ENCODE measurements around the gene SMIM26. TPM values are rescaled to one million over a fixed set of nuclear protein-coding genes. Genes with fewer than 3 reads are reported as not detected.

The SMIM26 gene
- total RNA-seq, 1 experiment from 2014 or later: 105 TPM

- no peak for TF ChIP-seq EZH2 (IDR thresholded peaks at IDR 0.05; ENCODE audit: low read depth)
- no peak for TF ChIP-seq CTCF (conservative IDR thresholded peaks at IDR 0.05)
- intact Hi-C loops (cut with micrococcal nuclease; ENCODE audit: unreplicated experiment): no loop called here
- Histone ChIP-seq H3K9me2 (ENCODE audit: insufficient read depth) (no peaks in the 10 kb centered on the region), H4K20me1 (ENCODE audit: insufficient read depth) (no peaks in the 10 kb centered on the region), H2AFZ (no peak overlapping the region), H3K4me3 (no peak overlapping the region), H3K36me3 (ENCODE audit: low read depth) (peaks cover 18% of the 10 kb centered on the region), H3K27ac (no peak overlapping the region), H3K4me1 (replicated peaks; ENCODE audit: insufficient read depth) (no peaks in the 10 kb centered on the region), H3K27me3 (ENCODE audit: insufficient read depth, low read depth) (no peaks in the 10 kb centered on the region), H3K4me2 (no peak overlapping the region), H3F3A (ENCODE audit: insufficient read depth, low read depth) (0 out of 2 replicates have a peak, but pooled peaks cover under 1% of the 10 kb centered on the region), H3K79me2 (ENCODE audit: low read depth) (no peaks in the 10 kb centered on the region; the same call in 1 of the 2 replicates), H3K9me3 (ENCODE audit: insufficient read depth, low read depth) (no peaks in the 10 kb centered on the region)
- no TSS peak for BruUV-seq (replicated peaks)
- POLR2A ChIA-PET (ENCODE audit: unreplicated experiment): no interaction called here
- CTCF ChIA-PET: no interaction called here
- no peak for DNase-seq
Observed at GRCh38 chr20:18596270-18596669, 29.0 kb downstream of the SMIM26 start.

- TF ChIP-seq CTCF (conservative IDR thresholded peaks at IDR 0.05): no peak
- no peak for TF ChIP-seq EZH2 (IDR thresholded peaks at IDR 0.05; ENCODE audit: low read depth)
Observed at GRCh38 chr20:18609741-18610140, 42.5 kb downstream of the SMIM26 start.

GRCh38 chr20:18611492-18611891 lies 44.3 kb downstream of the SMIM26 start:
- H2AFZ ChIP-seq: no peak overlapping the region
- H3K27me3 ChIP-seq (ENCODE audit: insufficient read depth, low read depth): no peaks in the 10 kb centered on the region
- POLR2A ChIA-PET (ENCODE audit: unreplicated experiment): no interaction called here
- CTCF ChIA-PET: no interaction called here
- no peak overlapping the region for H3K27ac ChIP-seq
- no peak overlapping the region for H3K4me3 ChIP-seq
- TF ChIP-seq EZH2 (IDR thresholded peaks at IDR 0.05; ENCODE audit: low read depth): no peak
- TF ChIP-seq CTCF (conservative IDR thresholded peaks at IDR 0.05): no peak
- H3K4me1 ChIP-seq (replicated peaks; ENCODE audit: insufficient read depth): no peaks in the 10 kb centered on the region
- H3F3A ChIP-seq (ENCODE audit: insufficient read depth, low read depth): no peaks in the 10 kb centered on the region; the same call in 1 of the 2 replicates
- no peaks in the 10 kb centered on the region for H3K9me3 ChIP-seq (ENCODE audit: insufficient read depth, low read depth)
- no TSS peak for BruUV-seq (replicated peaks)
- intact Hi-C loops (cut with micrococcal nuclease; ENCODE audit: unreplicated experiment): no loop called here
- DNase-seq: no peak
- 0 out of 2 replicates have a peak, but pooled peaks cover 3% of the 10 kb centered on the region for H3K36me3 ChIP-seq (ENCODE audit: low read depth)
- H4K20me1 ChIP-seq (ENCODE audit: insufficient read depth): 0 out of 2 replicates have a peak, but pooled peaks cover 7% of the 10 kb centered on the region
- no peaks in the 10 kb centered on the region for H3K79me2 ChIP-seq (ENCODE audit: low read depth)
- no peak overlapping the region for H3K4me2 ChIP-seq
- no peaks in the 10 kb centered on the region for H3K9me2 ChIP-seq (ENCODE audit: insufficient read depth)

More at GRCh38 chr20:18609741-18610140, 42.5 kb downstream of the SMIM26 start:
- no peak for DNase-seq
- H4K20me1 ChIP-seq (ENCODE audit: insufficient read depth): 0 out of 2 replicates have a peak, but pooled peaks cover 3% of the 10 kb centered on the region
- POLR2A ChIA-PET (ENCODE audit: unreplicated experiment): no interaction called here
- H2AFZ ChIP-seq: no peak overlapping the region
- H3F3A ChIP-seq (ENCODE audit: insufficient read depth, low read depth): no peaks in the 10 kb centered on the region; the same call in 1 of the 2 replicates
- H3K27me3 ChIP-seq (ENCODE audit: insufficient read depth, low read depth): no peaks in the 10 kb centered on the region
- intact Hi-C loops (cut with micrococcal nuclease; ENCODE audit: unreplicated experiment): no loop called here
- no peaks in the 10 kb centered on the region for H3K79me2 ChIP-seq (ENCODE audit: low read depth)
- H3K4me3 ChIP-seq: no peak overlapping the region
- H3K9me3 ChIP-seq (ENCODE audit: insufficient read depth, low read depth): no peaks in the 10 kb centered on the region
- no peaks in the 10 kb centered on the region for H3K4me1 ChIP-seq (replicated peaks; ENCODE audit: insufficient read depth)
- CTCF ChIA-PET: no interaction called here
- 0 out of 2 replicates have a peak, but pooled peaks cover 3% of the 10 kb centered on the region for H3K36me3 ChIP-seq (ENCODE audit: low read depth)
- no peak overlapping the region for H3K4me2 ChIP-seq
- no peak overlapping the region for H3K27ac ChIP-seq
- BruUV-seq (replicated peaks): no TSS peak
- H3K9me2 ChIP-seq (ENCODE audit: insufficient read depth): no peaks in the 10 kb centered on the region

Data from PC-9 (cell line).